ENCODE results near the gene RASA3.

RASA3 gene

GRCh38 chr13:114031631-114032030, 100.8 kb downstream of the RASA3 start:
- Histone ChIP-seq H3K4me2 (ENCODE audit: low read depth, low read length, poor library complexity, severe bottlenecking) (no peak overlapping the region), H3K9ac (ENCODE audit: low read depth, low read length, poor library complexity, severe bottlenecking) (no peak overlapping the region), H3K27me3 (ENCODE audit: insufficient read depth, low read length, poor library complexity, severe bottlenecking) (no peaks in the 10 kb centered on the region), H3F3A (ENCODE audit: low read depth) (no peaks in the 10 kb centered on the region), H3K79me2 (ENCODE audit: insufficient read depth, low read length) (peaks cover 25% of the 10 kb centered on the region; the same call in 1 of the 2 replicates), H4K20me1 (ENCODE audit: insufficient read depth, low read length, poor library complexity, severe bottlenecking) (peaks cover 7% of the 10 kb centered on the region), H2AFZ (ENCODE audit: low read length) (no peak overlapping the region), H3K4me1 (ENCODE audit: insufficient read depth, low read length, poor library complexity, severe bottlenecking) (no peaks in the 10 kb centered on the region), H3K4me3 (ENCODE audit: low read length, poor library complexity, severe bottlenecking) (no peak overlapping the region), H3K9me3 (ENCODE audit: insufficient read depth, low read depth, low read length) (no peaks in the 10 kb centered on the region), H3K36me3 (ENCODE audit: insufficient read depth, low read length) (peaks cover 45% of the 10 kb centered on the region; the same call in 1 of the 2 replicates), H3K9me2 (replicated peaks; ENCODE audit: low read depth, low read length) (no peaks in the 10 kb centered on the region)
- TF ChIP-seq CTCF (conservative IDR thresholded peaks at IDR 0.05; ENCODE audit: low read length) (no peak), EZH2phosphoT487 (IDR thresholded peaks at IDR 0.05; ENCODE audit: borderline replicate concordance) (no peak)

GRCh38 chr13:114030666-114031610, 101.5 kb downstream of the RASA3 start:
- Histone ChIP-seq H3F3A (ENCODE audit: low read depth) (no peaks in the 10 kb centered on the region), H3K4me1 (ENCODE audit: insufficient read depth, low read length, poor library complexity, severe bottlenecking) (no peaks in the 10 kb centered on the region), H2AFZ (ENCODE audit: low read length) (no peak overlapping the region), H3K9me3 (ENCODE audit: insufficient read depth, low read depth, low read length) (no peaks in the 10 kb centered on the region), H3K79me2 (ENCODE audit: insufficient read depth, low read length) (peaks cover 25% of the 10 kb centered on the region; the same call in 1 of the 2 replicates), H3K27me3 (ENCODE audit: insufficient read depth, low read length, poor library complexity, severe bottlenecking) (no peaks in the 10 kb centered on the region), H3K4me2 (ENCODE audit: low read depth, low read length, poor library complexity, severe bottlenecking) (no peak overlapping the region), H4K20me1 (ENCODE audit: insufficient read depth, low read length, poor library complexity, severe bottlenecking) (peaks cover 7% of the 10 kb centered on the region), H3K36me3 (ENCODE audit: insufficient read depth, low read length) (peaks cover 48% of the 10 kb centered on the region; the same call in 1 of the 2 replicates), H3K4me3 (ENCODE audit: low read length, poor library complexity, severe bottlenecking) (no peak overlapping the region), H3K9ac (ENCODE audit: low read depth, low read length, poor library complexity, severe bottlenecking) (no peak overlapping the region), H3K9me2 (replicated peaks; ENCODE audit: low read depth, low read length) (no peaks in the 10 kb centered on the region)
- no peak for TF ChIP-seq CTCF (conservative IDR thresholded peaks at IDR 0.05; ENCODE audit: low read length)
- no peak for TF ChIP-seq EZH2phosphoT487 (IDR thresholded peaks at IDR 0.05; ENCODE audit: borderline replicate concordance)

GRCh38 chr13:114029866-114030625, 102.4 kb downstream of the RASA3 start:
- Histone ChIP-seq H3K79me2 (ENCODE audit: insufficient read depth, low read length) (peaks cover 20% of the 10 kb centered on the region; the same call in 1 of the 2 replicates), H2AFZ (ENCODE audit: low read length) (no peak overlapping the region), H3K9ac (ENCODE audit: low read depth, low read length, poor library complexity, severe bottlenecking) (no peak overlapping the region), H3K36me3 (ENCODE audit: insufficient read depth, low read length) (peaks cover 50% of the 10 kb centered on the region; the same call in 1 of the 2 replicates), H3K9me3 (ENCODE audit: insufficient read depth, low read depth, low read length) (no peaks in the 10 kb centered on the region), H3K4me3 (ENCODE audit: low read length, poor library complexity, severe bottlenecking) (no peak overlapping the region), H3K4me1 (ENCODE audit: insufficient read depth, low read length, poor library complexity, severe bottlenecking) (no peaks in the 10 kb centered on the region), H3K4me2 (ENCODE audit: low read depth, low read length, poor library complexity, severe bottlenecking) (no peak overlapping the region), H3F3A (ENCODE audit: low read depth) (no peaks in the 10 kb centered on the region), H4K20me1 (ENCODE audit: insufficient read depth, low read length, poor library complexity, severe bottlenecking) (peaks cover 7% of the 10 kb centered on the region), H3K9me2 (replicated peaks; ENCODE audit: low read depth, low read length) (no peaks in the 10 kb centered on the region), H3K27me3 (ENCODE audit: insufficient read depth, low read length, poor library complexity, severe bottlenecking) (no peaks in the 10 kb centered on the region)
- TF ChIP-seq CTCF (conservative IDR thresholded peaks at IDR 0.05; ENCODE audit: low read length) = no peak
- TF ChIP-seq EZH2phosphoT487 (IDR thresholded peaks at IDR 0.05; ENCODE audit: borderline replicate concordance) = no peak
